ENCODE results near the gene VDR.

Gene VDR

GRCh38 chr12:47795121-47795813, 109.5 kb downstream of the VDR start:
- in situ Hi-C loops (cut with HindIII; ENCODE audit: low pct_ligation_motif_present, low pct_unique_long_range_greater_than_20kb, low sequenced_read_pairs) = no loop called here
- DNase-seq = no peak

- DNase-seq = no peak
- in situ Hi-C loops (cut with HindIII; ENCODE audit: low pct_ligation_motif_present, low pct_unique_long_range_greater_than_20kb, low sequenced_read_pairs) = no loop called here
Observed at GRCh38 chr12:47794679-47795078, 110.1 kb downstream of the VDR start.

GRCh38 chr12:47793015-47793681, 111.6 kb downstream of the VDR start:
- in situ Hi-C loops (cut with HindIII; ENCODE audit: low pct_ligation_motif_present, low pct_unique_long_range_greater_than_20kb, low sequenced_read_pairs) = no loop called here
- DNase-seq = no peak

- in situ Hi-C loops (cut with HindIII; ENCODE audit: low pct_ligation_motif_present, low pct_unique_long_range_greater_than_20kb, low sequenced_read_pairs) = no loop called here
- DNase-seq = no peak
Observed at GRCh38 chr12:47791874-47792273, 112.9 kb downstream of the VDR start.
